ENCODE results near the gene EVA1B. TPM values are rescaled to one million over a fixed set of nuclear protein-coding genes. Genes with fewer than 3 reads are reported as not detected.

Gene EVA1B
- total RNA-seq, 3 donors from 2014 or later (not counting 1 experiment from before 2014, with no cell fraction given), result 4.0 to 8.0 (median 4.9) TPM

- no peak overlapping the region for H3K4me3 ChIP-seq (ENCODE audit: low read length)
- Mint-ChIP-seq H3K9me3 (no peaks in the 10 kb centered on the region), H3K27me3 (ENCODE audit: low read depth in 2 of 2) (peaks cover 0 to 7% of the 10 kb centered on the region in 2 donors), H3K4me3 (no peak overlapping the region), H3K36me3 (no peaks in the 10 kb centered on the region), H3K4me1 (peaks cover under 1 to 8% of the 10 kb centered on the region in 2 donors), H3K27ac (no peak overlapping the region)
- ATAC-seq (no peak), DNase-seq (no peak)
- 84% methylated on average over 9 of the region's 9 CpGs for WGBS (ENCODE audit: insufficient coverage)
- no peak for TF ChIP-seq CTCF (IDR thresholded peaks at IDR 0.05)
- no peaks in the 10 kb centered on the region for H3K9me3 ChIP-seq (ENCODE audit: control insufficient read depth, insufficient read depth, low read length)
- H3K36me3 ChIP-seq (ENCODE audit: control insufficient read depth, insufficient read depth, low read length), result no peaks in the 10 kb centered on the region
- intact Hi-C loops (cut with micrococcal nuclease), result no loop called here
- no peak overlapping the region for H3K27ac ChIP-seq (ENCODE audit: low read length)
- H3K4me1 ChIP-seq (ENCODE audit: control insufficient read depth, insufficient read depth, low read length), result no peaks in the 10 kb centered on the region
- H3K27me3 ChIP-seq (ENCODE audit: control insufficient read depth, insufficient read depth, low read length), result no peaks in the 10 kb centered on the region
Measured at GRCh38 chr1:36329817-36330216, 6.4 kb upstream of the EVA1B start.

DNA sequence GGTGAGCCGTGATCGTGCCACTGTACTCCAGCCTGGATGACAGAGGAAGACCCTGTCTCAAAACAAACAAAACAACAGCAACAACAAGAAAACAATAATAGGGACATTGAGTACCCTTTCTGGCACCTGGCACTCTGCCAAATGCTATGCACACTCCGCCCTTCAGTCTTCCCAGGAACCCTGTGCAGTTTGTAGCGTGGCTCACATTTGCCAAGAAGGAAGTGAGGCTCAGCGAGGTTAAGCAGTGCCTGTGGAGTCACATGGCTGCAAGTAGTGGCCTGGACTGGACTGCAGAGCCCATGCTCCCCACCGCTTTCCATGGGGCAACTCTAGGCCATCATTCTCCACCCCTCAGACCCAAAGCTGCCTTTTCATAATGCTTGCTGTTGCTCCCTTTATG is 5.3 kb upstream of the EVA1B start:
- H3K36me3 ChIP-seq (ENCODE audit: control insufficient read depth, insufficient read depth, low read length), result no peaks in the 10 kb centered on the region
- no peak overlapping the region for H3K4me3 ChIP-seq (ENCODE audit: low read length)
- Mint-ChIP-seq H3K27me3 (ENCODE audit: low read depth in 2 of 2) (peaks cover 0 to 7% of the 10 kb centered on the region in 2 donors), H3K36me3 (no peaks in the 10 kb centered on the region), H3K4me3 (no peak overlapping the region), H3K4me1 (peaks cover 6 to 19% of the 10 kb centered on the region in 2 donors), H3K27ac (no peak overlapping the region), H3K9me3 (no peaks in the 10 kb centered on the region)
- WGBS (ENCODE audit: insufficient coverage), result 82% methylated on average over 6 of the region's 6 CpGs
- no peak for DNase-seq
- no peak overlapping the region for H3K27ac ChIP-seq (ENCODE audit: low read length)
- no peaks in the 10 kb centered on the region for H3K27me3 ChIP-seq (ENCODE audit: control insufficient read depth, insufficient read depth, low read length)
- peaks cover 10% of the 10 kb centered on the region for H3K4me1 ChIP-seq (ENCODE audit: control insufficient read depth, insufficient read depth, low read length)
- intact Hi-C loops (cut with micrococcal nuclease), result no loop called here
- no peak for ATAC-seq
- no peak for TF ChIP-seq CTCF (IDR thresholded peaks at IDR 0.05)
- no peaks in the 10 kb centered on the region for H3K9me3 ChIP-seq (ENCODE audit: control insufficient read depth, insufficient read depth, low read length)

DNA sequence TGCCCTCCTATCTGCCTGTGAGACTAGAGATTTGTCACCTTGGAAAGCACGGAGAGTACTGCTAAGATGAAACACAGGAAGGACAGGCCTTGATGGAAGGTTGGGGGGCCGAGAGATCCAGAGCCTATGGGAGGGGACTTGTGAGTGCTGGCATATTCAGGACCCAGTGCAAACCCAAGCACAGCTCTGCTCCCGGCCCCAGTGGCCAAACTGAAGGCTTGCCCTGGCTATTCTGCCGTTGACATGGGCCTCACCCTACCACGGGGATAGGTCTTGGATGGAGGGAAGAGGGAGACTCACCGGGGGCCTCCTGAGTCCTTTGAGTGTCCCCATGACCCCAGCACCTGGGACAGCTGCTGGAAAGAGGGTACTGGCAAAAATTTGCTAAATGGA is 4.6 kb upstream of the EVA1B start:
- Histone ChIP-seq H3K4me1 (ENCODE audit: control insufficient read depth, insufficient read depth, low read length) (peaks cover 12% of the 10 kb centered on the region), H3K4me3 (ENCODE audit: low read length) (no peak overlapping the region), H3K36me3 (ENCODE audit: control insufficient read depth, insufficient read depth, low read length) (no peaks in the 10 kb centered on the region), H3K27ac (ENCODE audit: low read length) (no peak overlapping the region), H3K9me3 (ENCODE audit: control insufficient read depth, insufficient read depth, low read length) (no peaks in the 10 kb centered on the region), H3K27me3 (ENCODE audit: control insufficient read depth, insufficient read depth, low read length) (no peaks in the 10 kb centered on the region)
- intact Hi-C loops (cut with micrococcal nuclease), result no loop called here
- 81% methylated on average over 6 of the region's 6 CpGs for WGBS (ENCODE audit: insufficient coverage)
- H3K27ac Mint-ChIP-seq, result no peak overlapping the region
- no peaks in the 10 kb centered on the region for H3K36me3 Mint-ChIP-seq
- TF ChIP-seq CTCF (IDR thresholded peaks at IDR 0.05), result no peak
- ATAC-seq, result no peak
- no peak overlapping the region for H3K4me3 Mint-ChIP-seq
- no peak for DNase-seq
- no peaks in the 10 kb centered on the region for H3K9me3 Mint-ChIP-seq
- H3K27me3 Mint-ChIP-seq (ENCODE audit: low read depth in 2 of 2), result peaks cover 0 to 7% of the 10 kb centered on the region in 2 donors
- peaks cover 6 to 20% of the 10 kb centered on the region in 2 donors for H3K4me1 Mint-ChIP-seq

- no peak overlapping the region for H3K27ac Mint-ChIP-seq
- H3K4me1 ChIP-seq (ENCODE audit: control insufficient read depth, insufficient read depth, low read length), result peaks cover 17% of the 10 kb centered on the region
- H3K4me3 ChIP-seq (ENCODE audit: low read length), result no peak overlapping the region
- H3K9me3 ChIP-seq (ENCODE audit: control insufficient read depth, insufficient read depth, low read length), result no peaks in the 10 kb centered on the region
- intact Hi-C loops (cut with micrococcal nuclease), result no loop called here
- H3K36me3 Mint-ChIP-seq, result no peaks in the 10 kb centered on the region
- H3K27me3 Mint-ChIP-seq (ENCODE audit: low read depth in 2 of 2), result peaks cover 0 to 7% of the 10 kb centered on the region in 2 donors
- 86% methylated on average over 9 of the region's 9 CpGs for WGBS (ENCODE audit: insufficient coverage)
- H3K4me3 Mint-ChIP-seq, result no peak overlapping the region
- DNase-seq (no peak), ATAC-seq (no peak)
- TF ChIP-seq CTCF (IDR thresholded peaks at IDR 0.05), result no peak
- no peaks in the 10 kb centered on the region for H3K27me3 ChIP-seq (ENCODE audit: control insufficient read depth, insufficient read depth, low read length)
- no peaks in the 10 kb centered on the region for H3K9me3 Mint-ChIP-seq
- no peaks in the 10 kb centered on the region for H3K36me3 ChIP-seq (ENCODE audit: control insufficient read depth, insufficient read depth, low read length)
- no peak overlapping the region for H3K27ac ChIP-seq (ENCODE audit: low read length)
- peaks cover 6 to 20% of the 10 kb centered on the region in 2 donors for H3K4me1 Mint-ChIP-seq
Measured at GRCh38 chr1:36327421-36328087, 4.1 kb upstream of the EVA1B start.
